GM12874 (cell line): ENCODE results near the gene CEACAM7.

Experiments
- CTCF ChIP-seq: IDR thresholded peaks from 2 replicates; pipeline ENCODE4 v1.5.1; 2011; ENCODE audit warnings: low read depth, mild to moderate bottlenecking, control low read depth, low read length, moderate library complexity; ENCODE audit not compliant: insufficient read depth

Gene CEACAM7

GRCh38 chr19:41714598-41714997, 26.5 kb upstream of the CEACAM7 start:
- TF ChIP-seq CTCF: no peak

DNA sequence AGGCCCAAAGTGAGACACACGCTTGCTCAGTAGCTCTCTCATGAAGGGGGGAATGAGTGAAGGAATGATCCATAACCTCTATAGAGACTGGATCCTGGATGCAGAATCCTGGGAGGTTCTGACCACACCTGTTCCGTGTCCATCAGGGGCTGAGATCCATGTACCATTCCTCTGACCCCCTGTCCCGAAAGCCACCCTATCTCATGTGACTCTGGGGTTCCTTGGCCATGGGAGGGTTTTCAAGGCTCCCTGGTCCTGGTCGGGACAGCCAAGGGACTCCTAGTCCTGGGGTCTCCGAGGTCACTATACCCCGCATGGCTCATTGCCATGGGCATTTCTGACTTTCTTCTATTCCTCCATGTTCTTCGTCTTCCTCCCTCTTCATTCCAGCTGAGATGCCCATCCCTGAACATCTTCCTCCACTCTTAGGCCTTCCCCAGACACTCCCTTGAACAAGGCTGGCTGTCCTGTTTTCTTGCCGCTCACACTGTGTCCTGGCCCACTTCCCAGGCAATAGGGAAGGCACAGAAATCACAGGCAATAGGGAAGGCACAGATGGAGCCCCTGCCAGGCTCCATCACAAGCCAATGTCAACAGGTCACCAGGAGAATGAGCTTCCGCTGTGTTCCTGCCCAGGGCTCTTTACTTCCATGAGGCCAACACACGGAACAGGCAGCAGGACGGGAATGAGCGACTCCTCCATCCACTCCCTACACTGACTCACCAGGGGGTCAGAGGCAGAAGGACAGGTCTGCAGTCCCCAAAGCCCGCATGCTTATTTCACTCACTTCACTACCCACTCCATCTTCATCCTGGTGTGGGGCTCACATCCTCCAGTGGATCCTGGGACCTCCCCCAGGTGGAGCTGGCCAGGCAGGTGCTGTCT, 23.5 kb upstream of the CEACAM7 start:
- no peak for TF ChIP-seq CTCF

DNA sequence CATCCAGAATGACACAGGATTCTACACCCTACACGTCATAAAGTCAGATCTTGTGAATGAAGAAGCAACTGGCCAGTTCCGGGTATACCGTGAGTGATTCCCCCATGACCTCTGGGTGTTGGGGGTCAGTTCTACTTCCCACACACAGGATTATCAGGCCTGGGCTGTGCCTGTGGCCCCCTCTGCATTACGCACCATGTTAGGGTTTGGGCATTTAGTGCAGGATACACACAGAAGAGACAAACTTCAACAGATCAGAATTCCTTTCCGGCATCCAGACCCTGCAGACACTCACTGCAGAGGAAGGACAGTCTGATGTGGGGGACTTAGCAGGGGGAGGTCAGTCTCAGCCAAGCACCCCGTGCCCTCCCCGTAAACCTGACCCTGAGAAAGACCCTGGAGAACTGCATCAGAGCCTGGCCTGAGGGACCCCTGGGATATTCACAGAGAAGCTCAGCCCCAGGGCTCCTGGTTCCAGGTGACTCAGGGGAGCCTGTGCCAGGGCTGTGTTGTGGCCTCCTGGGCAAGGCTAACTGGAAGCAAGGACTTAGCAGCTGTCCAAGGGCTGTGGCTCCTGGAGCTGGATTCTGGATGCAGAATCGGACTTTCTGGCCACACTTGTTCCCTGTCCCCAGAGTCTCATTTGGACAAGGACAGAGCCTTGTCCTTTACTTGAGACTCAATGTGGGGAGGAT, 22.0 kb upstream of the CEACAM7 start:
- no peak for TF ChIP-seq CTCF

DNA sequence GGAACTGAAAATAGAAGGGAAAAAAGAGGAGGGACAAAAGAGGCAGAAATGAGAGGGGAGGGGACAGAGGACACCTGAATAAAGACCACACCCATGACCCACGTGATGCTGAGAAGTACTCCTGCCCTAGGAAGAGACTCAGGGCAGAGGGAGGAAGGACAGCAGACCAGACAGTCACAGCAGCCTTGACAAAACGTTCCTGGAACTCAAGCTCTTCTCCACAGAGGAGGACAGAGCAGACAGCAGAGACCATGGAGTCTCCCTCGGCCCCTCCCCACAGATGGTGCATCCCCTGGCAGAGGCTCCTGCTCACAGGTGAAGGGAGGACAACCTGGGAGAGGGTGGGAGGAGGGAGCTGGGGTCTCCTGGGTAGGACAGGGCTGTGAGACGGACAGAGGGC, 20.4 kb upstream of the CEACAM7 start, which contains the start of gene CEACAM5:
CEACAM5 (plus strand) TSS at position 146 of the 400 bp plus-strand sequence; CDS start at position 252, 106 bp downstream.
- TF ChIP-seq CTCF: no peak

GRCh38 chr19:41707871-41708371, 19.9 kb upstream of the CEACAM7 start:
- no peak for TF ChIP-seq CTCF

- no peak for TF ChIP-seq CTCF
Measured at GRCh38 chr19:41707502-41707812, 19.4 kb upstream of the CEACAM7 start.

- TF ChIP-seq CTCF: peak; percentile 88
Measured at GRCh38 chr19:41706741-41707501, 18.9 kb upstream of the CEACAM7 start.
